GM12878 (cell line): ENCODE measurements around the gene GOLGA8B.

Source experiments
- ASH2L ChIP-seq: fragments of 300-600, 200-600 bp; sonication (generic); IDR thresholded peaks from 2 replicates; pipeline ENCODE4 v1.6.1; 2017; ENCODE audit warnings: low read depth, mild to moderate bottlenecking, borderline replicate concordance
- BRCA1 ChIP-seq: IDR thresholded peaks from 2 replicates; pipeline ENCODE4 v1.6.1; 2011; ENCODE audit warnings: low read depth, low read length, improper control_type of control experiment
- CTCF ChIP-seq, 3 experiments: IDR thresholded peaks in 2 of 3; conservative IDR thresholded peaks in 1 of 3; 2 replicates each; pipeline ENCODE4 v1.5.1; 2011; ENCODE audit warnings: low read depth in 3 of 3, low read length in 3 of 3, mild to moderate bottlenecking in 3 of 3, control low read depth in 2 of 3, moderate library complexity in 2 of 3, inconsistent platforms in 1 of 3, mixed read lengths in 1 of 3; ENCODE audit not compliant: control insufficient read depth in 2 of 3, insufficient read depth in 1 of 3; ENCODE audit errors: extremely low read depth in 1 of 3
- EP300 ChIP-seq, 2 experiments: fragments of 150-350 bp in 1 of 2; IDR thresholded peaks; 2 replicates each; pipeline ENCODE4 v1.6.1; 2011 to 2012; ENCODE audit warnings: low read depth in 2 of 2, low read length in 2 of 2, borderline replicate concordance in 1 of 2, improper control_type of control experiment in 1 of 2, inconsistent platforms in 1 of 2; ENCODE audit not compliant: control insufficient read depth in 1 of 2
- EZH2 ChIP-seq: IDR thresholded peaks from 2 replicates; pipeline ENCODE4 v1.6.1; 2012; ENCODE audit warnings: low read depth, mild to moderate bottlenecking, control low read depth, inconsistent platforms, low read length, borderline replicate concordance; ENCODE audit not compliant: control insufficient read depth
- FOXK2 ChIP-seq: fragments of 450-650 bp; IDR thresholded peaks from 2 replicates; pipeline ENCODE4 v1.6.1; 2017; ENCODE audit warnings: mild to moderate bottlenecking, moderate library complexity
- IRF3 ChIP-seq: fragments of 450-650 bp; IDR thresholded peaks from 2 replicates; pipeline ENCODE4 v1.6.1; 2014; ENCODE audit warnings: mild to moderate bottlenecking
- JUNB ChIP-seq: IDR thresholded peaks from 2 replicates; pipeline ENCODE4 v1.6.1; 2016; ENCODE audit warnings: antibody characterized with exemption, mild to moderate bottlenecking
- NRF1 ChIP-seq: conservative IDR thresholded peaks from 2 replicates; pipeline ENCODE4 v1.6.1; 2011; ENCODE audit warnings: mild to moderate bottlenecking, low read depth, low read length, improper control_type of control experiment
- SP1 ChIP-seq: IDR thresholded peaks from one replicate; pipeline ENCODE4 v1.6.1; 2011; ENCODE audit warnings: low read depth, low read length
- ZNF207 ChIP-seq: fragments of 450-650 bp; IDR thresholded peaks from 2 replicates; pipeline ENCODE4 v1.6.1; 2014; ENCODE audit warnings: antibody characterized with exemption, mild to moderate bottlenecking, borderline replicate concordance

- no peak for TF ChIP-seq NRF1
- TF ChIP-seq CTCF (IDR thresholded peaks at IDR 0.05 in 2 of 3, conservative IDR thresholded peaks at IDR 0.05 in 1 of 3; ENCODE audit: control insufficient read depth in 2 of 3, extremely low read depth in 1 of 3, insufficient read depth in 1 of 3, low read depth in 3 of 3, low read length in 3 of 3), result no peak
- no peak for TF ChIP-seq ASH2L
- TF ChIP-seq JUNB, result no peak
- no peak for TF ChIP-seq EZH2
- no peak for TF ChIP-seq ZNF207
- no peak for TF ChIP-seq BRCA1
- no peak for TF ChIP-seq EP300 (IDR thresholded peaks at IDR 0.05; ENCODE audit: borderline replicate concordance in 1 of 2, control insufficient read depth in 1 of 2, low read depth in 2 of 2, low read length in 2 of 2)
- TF ChIP-seq IRF3, result no peak
- no peak for TF ChIP-seq FOXK2
- TF ChIP-seq SP1, result no peak
Observed at GRCh38 chr15:34594361-34594760, 10.9 kb upstream of the GOLGA8B start.
